ENCODE data around the gene FGFR2. TPM values are rescaled to one million over a fixed set of nuclear protein-coding genes. Genes with fewer than 3 reads are reported as not detected.

Gene FGFR2
- total and polyA plus RNA-seq, 8 donors: 48.0 to 350 (median 278) TPM

DNA sequence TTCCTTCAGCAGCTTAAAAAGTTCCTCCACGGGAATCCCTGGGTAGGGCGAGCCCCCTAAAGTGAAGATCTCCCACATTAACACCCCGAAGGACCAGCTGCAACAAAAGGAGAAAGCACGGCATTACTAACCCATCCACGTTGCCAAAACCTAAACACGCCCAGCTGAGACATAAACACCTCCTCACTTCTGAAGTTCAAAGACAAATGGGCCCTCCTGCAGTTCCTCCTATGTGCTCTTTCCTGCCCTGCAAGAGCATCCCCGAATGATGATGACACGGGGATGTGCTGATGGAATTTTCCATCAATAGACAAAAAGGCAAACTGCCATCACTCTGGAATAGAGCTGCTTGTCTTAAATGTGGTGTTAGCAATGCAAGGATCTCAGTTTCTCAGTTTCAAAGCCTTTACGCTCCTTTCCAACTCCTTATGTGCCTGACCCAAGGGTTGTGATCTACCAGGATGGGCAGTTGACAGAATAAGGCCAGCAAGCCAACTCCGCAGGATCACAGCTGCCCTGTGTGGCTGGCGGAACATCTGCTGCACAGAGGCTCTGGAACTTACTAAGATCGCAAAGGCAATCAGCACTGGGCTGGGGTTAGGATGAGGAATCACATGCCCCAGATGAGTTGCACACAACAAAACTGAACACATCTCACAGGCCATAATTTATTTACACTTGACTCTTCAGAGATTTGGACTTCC is 112.7 kb downstream of the FGFR2 start:
- H3K4me3 ChIP-seq: no peak overlapping the region
- no peaks in the 10 kb centered on the region for H3K27me3 ChIP-seq
- no peak for DNase-seq
- H3K9me3 ChIP-seq: no peaks in the 10 kb centered on the region
- no peaks in the 10 kb centered on the region for H3K4me1 ChIP-seq
- ATAC-seq: peak; percentile 12
- intact Hi-C loops (cut with DNase I): no loop called here
- no peak overlapping the region for H3K27ac ChIP-seq
- peaks cover 0 to 4% of the 10 kb centered on the region in 2 donors for H3K36me3 ChIP-seq
- TF ChIP-seq, protein P1, sequence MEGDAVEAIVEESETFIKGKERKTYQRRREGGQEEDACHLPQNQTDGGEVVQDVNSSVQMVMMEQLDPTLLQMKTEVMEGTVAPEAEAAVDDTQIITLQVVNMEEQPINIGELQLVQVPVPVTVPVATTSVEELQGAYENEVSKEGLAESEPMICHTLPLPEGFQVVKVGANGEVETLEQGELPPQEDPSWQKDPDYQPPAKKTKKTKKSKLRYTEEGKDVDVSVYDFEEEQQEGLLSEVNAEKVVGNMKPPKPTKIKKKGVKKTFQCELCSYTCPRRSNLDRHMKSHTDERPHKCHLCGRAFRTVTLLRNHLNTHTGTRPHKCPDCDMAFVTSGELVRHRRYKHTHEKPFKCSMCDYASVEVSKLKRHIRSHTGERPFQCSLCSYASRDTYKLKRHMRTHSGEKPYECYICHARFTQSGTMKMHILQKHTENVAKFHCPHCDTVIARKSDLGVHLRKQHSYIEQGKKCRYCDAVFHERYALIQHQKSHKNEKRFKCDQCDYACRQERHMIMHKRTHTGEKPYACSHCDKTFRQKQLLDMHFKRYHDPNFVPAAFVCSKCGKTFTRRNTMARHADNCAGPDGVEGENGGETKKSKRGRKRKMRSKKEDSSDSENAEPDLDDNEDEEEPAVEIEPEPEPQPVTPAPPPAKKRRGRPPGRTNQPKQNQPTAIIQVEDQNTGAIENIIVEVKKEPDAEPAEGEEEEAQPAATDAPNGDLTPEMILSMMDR (IDR thresholded peaks at IDR 0.05): no peak

DNA sequence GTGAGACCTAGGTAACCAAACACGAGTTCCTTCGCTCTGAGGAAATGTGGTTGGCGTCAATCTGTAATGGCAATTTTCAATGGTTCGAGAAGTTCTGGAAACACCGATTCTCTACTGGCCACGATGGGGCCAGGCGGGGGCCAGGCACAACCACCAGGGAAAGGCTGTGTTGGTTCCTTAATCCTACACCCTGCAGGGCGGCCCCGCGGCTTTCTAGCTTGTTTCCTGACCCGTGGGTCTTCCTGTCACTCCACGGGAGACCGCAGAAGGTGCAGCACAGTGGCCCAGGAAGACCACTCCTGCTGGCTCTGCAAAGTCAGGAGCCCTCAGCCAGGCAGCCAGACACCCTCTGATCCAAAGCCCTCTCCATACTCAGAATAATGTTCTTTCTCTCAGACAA is 113.4 kb downstream of the FGFR2 start:
- ATAC-seq (no peak), DNase-seq (no peak)
- TF ChIP-seq, protein P1 (IDR thresholded peaks at IDR 0.05): no peak
- no peak overlapping the region for H3K4me3 ChIP-seq
- H3K36me3 ChIP-seq: peaks cover 0 to 4% of the 10 kb centered on the region in 2 donors
- intact Hi-C loops (cut with DNase I): no loop called here
- H3K4me1 ChIP-seq: no peaks in the 10 kb centered on the region
- no peaks in the 10 kb centered on the region for H3K27me3 ChIP-seq
- no peak overlapping the region for H3K27ac ChIP-seq
- H3K9me3 ChIP-seq: no peaks in the 10 kb centered on the region

DNA sequence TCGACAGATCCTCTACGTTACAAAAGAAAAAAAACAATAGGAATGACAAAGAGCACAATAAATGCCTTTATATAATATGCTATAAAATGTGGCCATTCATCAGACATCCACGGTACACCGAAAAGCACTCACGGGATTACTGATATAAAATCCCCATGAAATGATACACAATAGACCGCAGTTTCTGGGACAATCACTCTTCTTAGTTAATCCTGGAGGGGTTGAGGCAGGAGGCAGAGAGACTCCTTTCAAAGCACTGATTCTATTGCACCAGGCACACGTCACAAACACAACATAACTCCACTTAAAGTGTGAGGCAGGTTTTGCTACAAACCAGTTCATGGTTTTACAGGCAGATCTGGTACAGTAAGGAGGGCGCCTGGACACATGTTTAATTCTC is 113.8 kb downstream of the FGFR2 start:
- no peak for ATAC-seq
- H3K27ac ChIP-seq: no peak overlapping the region
- H3K36me3 ChIP-seq: peaks cover 0 to 4% of the 10 kb centered on the region in 2 donors
- H3K4me3 ChIP-seq: no peak overlapping the region
- TF ChIP-seq, protein P1 (IDR thresholded peaks at IDR 0.05): no peak
- intact Hi-C loops (cut with DNase I): no loop called here
- H3K9me3 ChIP-seq: no peaks in the 10 kb centered on the region
- H3K27me3 ChIP-seq: no peaks in the 10 kb centered on the region
- no peaks in the 10 kb centered on the region for H3K4me1 ChIP-seq
- DNase-seq: no peak

DNA sequence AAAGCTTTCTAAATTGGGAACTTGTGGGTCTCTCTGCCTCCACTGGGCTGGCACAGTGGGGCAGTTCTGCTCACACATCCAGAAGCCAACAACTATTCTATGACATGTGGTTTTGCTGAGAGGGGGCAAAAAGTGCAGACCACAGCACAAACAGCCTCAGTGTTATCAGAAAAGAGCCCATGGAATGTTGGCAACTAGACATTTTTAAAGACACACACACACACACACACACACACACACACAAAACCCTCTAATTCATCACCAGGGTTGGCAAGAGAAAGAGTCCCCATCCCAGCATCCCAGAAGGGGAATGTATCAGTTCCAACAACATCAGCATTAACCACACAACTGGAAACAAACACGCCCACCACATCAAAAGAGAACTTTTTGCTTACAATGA is 117.1 kb downstream of the FGFR2 start:
- Histone ChIP-seq H3K4me1 (no peaks in the 10 kb centered on the region), H3K36me3 (peaks cover 0 to 4% of the 10 kb centered on the region in 2 donors), H3K9me3 (no peaks in the 10 kb centered on the region), H3K4me3 (no peak overlapping the region), H3K27ac (no peak overlapping the region), H3K27me3 (no peaks in the 10 kb centered on the region)
- TF ChIP-seq, protein P1 (IDR thresholded peaks at IDR 0.05): no peak
- intact Hi-C loops (cut with DNase I): no loop called here
- DNase-seq: peak in 2 of 4 donors; percentile 44 to 49
- peak; percentile 61 for ATAC-seq

DNA sequence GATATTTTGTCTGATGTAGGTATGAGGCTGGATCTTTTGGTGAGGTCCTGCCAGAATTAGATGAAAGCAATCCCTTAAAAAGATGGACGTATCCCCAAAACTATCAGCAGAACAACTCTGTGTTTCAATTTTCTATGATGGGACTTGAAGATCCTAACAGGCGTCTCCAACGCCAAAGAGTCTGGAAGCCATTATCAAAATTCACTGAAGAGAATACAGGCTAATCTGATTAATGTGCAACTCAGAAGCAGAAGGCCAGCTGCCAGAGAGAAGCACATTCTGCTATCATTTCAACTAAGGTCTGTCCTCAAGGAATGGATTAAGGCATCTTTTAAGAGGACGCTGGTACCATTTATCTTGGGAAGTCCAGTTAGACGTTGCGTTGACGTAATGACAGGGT is 119.7 kb downstream of the FGFR2 start:
- no peak overlapping the region for H3K27ac ChIP-seq
- intact Hi-C loops (cut with DNase I): no loop called here
- DNase-seq (no peak), ATAC-seq (no peak)
- no peaks in the 10 kb centered on the region for H3K36me3 ChIP-seq
- no peak overlapping the region for H3K4me3 ChIP-seq
- no peaks in the 10 kb centered on the region for H3K27me3 ChIP-seq
- H3K4me1 ChIP-seq: no peaks in the 10 kb centered on the region
- TF ChIP-seq, protein P1 (IDR thresholded peaks at IDR 0.05): no peak
- H3K9me3 ChIP-seq: no peaks in the 10 kb centered on the region

All from left lung (tissue), 10 donors.